Stimulated activated CD4-positive, alpha-beta T cell treated with anti-CD3 and anti-CD28 coated beads, Interleukin-2, amount 100 ng/mL, for 48 hours (primary cell): Measurements from ENCODE around the gene TMTC1.
"Not testable (repeated sequence)": the region's sequence is repeated elsewhere in the genome, so short reads cannot be mapped to it uniquely, and the experiment has no call there.

ENCODE experiments used
- DNase-seq, 2 donors: peaks; one replicate each; pipeline ENCODE4 v3.0.0-alpha.2; 2020

The TMTC1 gene

DNA sequence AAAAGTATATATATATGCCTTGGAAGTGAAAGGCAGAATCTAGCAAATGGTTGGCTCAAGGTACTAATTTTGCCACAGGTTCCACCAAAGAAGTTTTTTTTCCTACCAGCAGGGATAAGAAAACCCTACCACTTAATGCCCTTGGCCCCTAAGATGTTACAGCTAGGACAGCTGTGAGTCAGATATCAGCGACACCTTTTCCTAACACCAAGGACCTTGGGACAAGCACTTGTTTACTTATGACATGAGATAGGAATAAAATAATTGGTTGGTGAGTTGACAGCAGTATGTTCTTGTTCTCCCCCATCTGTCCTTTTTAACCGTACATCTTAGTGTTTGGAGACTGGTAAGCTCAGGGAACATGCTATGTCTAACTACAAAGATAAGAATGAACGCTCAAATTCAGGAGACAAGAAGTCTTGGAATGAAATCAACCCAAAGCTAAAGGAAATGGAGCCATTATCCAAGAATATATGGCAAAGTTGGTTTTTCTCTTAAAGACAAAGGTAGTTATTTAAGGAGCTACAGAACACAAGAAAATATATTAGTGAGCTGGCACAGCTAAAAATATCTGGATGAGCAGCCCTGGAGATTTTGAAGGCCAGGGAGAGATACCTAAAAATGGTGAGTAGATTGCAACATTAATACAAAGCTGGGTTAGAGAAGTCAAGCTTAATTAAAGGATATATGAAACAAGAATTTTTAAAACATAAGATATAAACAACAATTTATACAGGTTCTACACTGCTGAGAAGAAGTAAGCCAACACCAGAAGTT, 126.8 kb downstream of the TMTC1 start:
- no peak for DNase-seq

GRCh38 chr12:29655861-29656260, 127.9 kb downstream of the TMTC1 start:
- DNase-seq = no peak

- no peak for DNase-seq
Measured at GRCh38 chr12:29653286-29653685, 130.5 kb downstream of the TMTC1 start.

DNA sequence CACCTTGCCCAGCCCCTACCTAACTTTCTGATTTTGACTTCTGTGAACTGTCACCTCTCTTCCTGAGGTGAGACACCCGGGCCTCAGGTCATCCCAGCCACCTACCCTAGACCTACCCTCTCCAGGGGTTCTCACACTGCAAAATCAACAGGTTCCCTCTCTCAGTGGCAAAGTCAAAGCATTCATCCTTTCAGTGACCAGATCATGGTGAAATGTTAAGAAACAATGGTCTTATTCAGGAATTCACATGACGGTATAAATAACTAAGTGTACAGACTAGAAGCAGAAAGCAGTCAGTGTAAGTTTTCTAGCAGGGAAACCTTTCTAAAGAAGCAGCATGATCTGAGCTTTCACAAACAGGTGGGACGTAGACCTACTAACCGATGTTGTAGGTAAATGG, 133.4 kb downstream of the TMTC1 start:
- no peak for DNase-seq

GRCh38 chr12:29649722-29650121, 134.0 kb downstream of the TMTC1 start:
- no peak for DNase-seq

DNA sequence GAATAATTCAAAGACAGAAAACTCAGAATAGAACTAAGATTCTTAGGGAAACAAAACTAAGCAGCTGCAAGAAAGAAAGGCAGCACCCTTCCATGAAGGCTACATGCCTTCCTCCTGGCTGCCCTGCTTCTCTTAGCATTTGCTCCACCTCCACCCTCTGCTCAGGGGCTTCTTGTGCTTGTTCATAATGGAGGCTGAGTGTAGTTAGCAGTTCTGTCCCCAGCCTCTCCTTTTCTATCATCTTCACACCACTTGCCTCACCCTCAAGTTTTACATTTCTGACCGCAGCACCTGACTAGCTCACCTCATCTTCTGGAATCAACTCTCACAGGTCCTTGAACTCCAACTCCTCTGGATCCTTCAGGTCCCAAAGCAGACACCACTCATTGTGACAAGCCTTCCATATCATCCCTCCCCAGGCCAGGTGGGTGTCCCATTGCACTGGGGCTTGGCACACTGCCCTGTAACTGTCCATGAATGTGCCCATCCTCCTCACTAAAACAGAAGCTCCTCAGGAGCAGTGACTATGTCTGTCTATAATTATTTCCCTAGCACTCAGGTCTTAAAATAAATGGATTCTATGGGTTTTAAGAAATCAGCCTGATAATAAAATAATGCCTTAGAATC, 139.1 kb downstream of the TMTC1 start:
- DNase-seq = no peak

DNA sequence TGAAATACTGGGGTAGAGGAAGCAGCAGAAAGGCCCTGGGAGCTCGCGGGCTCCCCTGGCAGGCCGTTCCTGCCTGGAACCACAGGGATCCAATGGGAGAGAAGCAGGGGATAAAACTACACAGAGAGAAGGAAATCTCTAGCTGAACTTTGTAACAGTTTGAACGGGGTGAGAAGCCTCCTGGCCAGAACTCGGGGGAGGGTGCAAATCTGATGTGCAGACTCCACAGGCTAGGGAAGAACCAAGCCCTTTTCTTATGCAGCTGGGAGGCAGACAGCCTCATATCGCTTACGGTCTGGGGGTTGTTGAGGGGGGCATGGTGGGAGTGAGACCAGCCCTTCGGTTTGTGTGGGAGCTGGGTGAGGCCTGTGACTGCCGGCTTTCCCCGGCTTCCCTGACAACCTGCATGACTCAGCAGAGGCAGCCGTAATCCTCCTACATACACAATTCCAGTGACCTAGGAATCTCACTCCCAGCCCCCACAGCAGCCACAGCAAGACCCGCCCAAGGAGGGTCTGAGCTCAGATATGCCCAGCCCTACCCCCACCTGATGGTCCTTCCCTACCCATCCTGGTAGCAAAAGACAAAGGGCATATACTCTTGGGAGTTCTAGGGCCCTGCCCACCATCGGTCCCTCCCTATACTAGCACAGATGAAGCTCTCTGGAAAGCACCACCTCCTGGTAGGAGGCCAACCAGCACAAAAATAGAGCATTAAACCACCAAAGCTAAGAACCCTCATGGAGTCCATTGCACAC, 143.0 kb downstream of the TMTC1 start:
- no peak for DNase-seq

DNA sequence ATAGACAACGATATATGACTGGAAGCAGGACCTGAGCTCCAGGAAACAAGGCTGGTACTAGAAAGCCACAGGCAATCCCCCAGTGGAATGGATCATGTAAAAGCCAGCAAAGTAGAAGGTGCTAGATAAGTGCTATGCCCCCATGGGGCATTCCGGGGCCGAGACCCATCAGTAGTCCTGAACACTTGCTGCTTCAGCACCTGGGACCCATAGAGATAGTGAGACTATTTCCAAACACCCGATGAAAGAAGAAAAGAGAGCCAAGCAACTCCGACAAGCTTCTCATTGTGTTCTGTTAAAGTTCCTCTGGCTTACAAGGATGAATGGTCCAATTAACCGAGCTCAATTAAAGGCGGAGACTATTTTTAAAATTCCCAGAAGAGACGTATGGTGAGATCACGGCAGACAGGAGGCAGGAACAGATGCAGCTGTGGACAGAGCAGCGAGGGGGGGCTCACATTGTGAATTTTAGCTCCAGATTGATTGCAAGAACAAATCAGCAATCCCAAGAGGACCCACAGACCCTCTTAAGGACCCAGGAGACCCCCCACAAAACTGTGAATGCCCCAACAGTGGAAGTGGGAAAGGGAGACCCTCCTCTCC, 143.7 kb downstream of the TMTC1 start:
- no peak for DNase-seq

- DNase-seq = no peak
Measured at GRCh38 chr12:29638528-29638927, 145.2 kb downstream of the TMTC1 start.

GRCh38 chr12:29634057-29634456, 149.7 kb downstream of the TMTC1 start:
- no peak for DNase-seq

DNA sequence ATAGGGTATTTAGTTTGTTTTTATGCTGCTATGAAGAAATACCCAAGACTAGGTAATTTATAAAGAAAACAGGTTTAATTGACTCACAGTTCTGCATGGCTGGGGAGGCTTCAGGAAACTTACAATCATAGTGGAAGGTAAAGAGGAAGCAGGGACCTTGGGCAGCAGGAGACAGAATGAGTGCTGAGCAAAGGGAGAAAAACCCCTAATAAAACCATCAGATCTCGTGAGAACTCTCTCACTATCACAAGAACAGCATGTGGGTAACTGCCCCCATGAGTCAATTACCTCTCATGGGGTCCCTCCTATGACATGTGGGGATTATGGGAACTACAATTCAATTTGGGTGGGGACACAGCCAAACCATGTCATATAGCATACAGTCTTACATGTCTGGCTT, 153.6 kb downstream of the TMTC1 start:
- not testable (repeated sequence) for DNase-seq

- DNase-seq = no peak
Measured at GRCh38 chr12:29627221-29627620, 156.5 kb downstream of the TMTC1 start.

- no peak for DNase-seq
Measured at GRCh38 chr12:29625359-29625953, 158.3 kb downstream of the TMTC1 start.

GRCh38 chr12:29622251-29622650, 161.5 kb downstream of the TMTC1 start:
- DNase-seq = no peak

DNA sequence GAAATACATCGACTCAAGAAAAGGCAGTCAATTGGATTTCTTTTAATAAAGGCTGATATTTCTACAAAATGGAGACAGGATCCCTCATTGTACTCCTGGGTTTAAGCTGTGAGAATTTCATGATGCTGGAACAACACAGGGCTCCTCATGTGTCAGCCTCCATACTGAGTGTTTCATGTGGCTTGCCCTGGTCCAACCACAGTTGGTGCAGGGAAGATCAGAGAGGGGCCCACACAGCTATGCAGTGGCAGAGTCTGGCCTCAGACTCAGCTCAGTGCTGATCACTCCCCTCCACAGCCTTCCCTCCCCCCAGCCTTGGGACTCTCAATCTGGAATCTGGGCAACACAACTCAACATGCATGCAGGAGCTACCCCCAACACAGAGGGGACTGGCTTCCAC, 163.7 kb downstream of the TMTC1 start:
- no peak for DNase-seq

DNA sequence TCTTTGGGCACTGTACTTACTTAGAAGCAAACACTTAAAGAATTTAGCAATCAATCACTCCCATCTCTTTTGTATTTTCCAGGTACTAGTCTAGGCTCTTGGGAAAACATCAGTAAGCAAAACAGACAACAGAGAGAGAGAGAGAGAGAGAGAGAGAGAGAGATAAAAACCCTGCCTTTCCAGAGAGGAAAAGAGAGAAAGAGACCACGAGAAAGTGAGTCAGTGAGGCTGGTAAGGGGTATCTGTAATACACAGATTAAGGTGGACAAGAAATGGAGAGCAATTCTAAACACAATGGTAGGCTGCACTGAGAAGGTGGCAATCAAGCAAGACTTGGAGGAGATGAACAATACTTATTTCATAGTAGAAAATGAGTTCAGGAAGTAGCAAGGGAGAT, 166.3 kb downstream of the TMTC1 start:
- no peak for DNase-seq

DNA sequence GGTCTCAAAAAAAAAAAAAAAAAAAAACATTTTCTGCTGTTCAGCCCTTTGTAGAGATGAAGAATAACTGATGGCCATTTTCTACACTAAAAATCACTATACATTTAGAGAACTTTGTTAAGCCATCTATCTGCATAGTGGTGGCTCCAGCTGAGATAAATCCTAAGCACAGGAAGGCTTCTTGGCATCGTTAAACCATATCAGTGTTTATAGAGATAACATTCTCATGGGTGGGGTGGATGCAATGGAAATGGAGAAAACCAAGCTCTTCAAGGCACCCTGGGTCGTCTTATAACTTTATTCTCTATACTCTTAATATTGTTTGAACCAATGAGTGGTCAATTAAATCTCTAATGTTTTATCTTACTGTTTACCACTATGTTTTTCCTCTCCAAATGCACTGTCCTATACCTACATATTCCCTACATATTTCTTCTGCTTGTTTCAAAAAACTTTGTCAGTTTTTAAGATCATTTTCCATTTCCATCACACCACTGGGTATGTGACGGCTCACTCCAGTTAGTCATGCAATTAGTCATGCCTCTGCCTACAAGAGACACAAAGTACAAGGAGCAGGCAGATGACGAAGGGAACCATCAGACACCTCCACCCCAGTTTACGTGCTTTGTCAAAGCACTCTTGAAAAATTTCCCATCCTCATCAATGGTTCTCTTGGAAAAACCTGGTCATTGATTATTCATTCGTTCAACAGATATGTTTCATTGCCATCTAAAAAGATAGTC, 166.9 kb downstream of the TMTC1 start:
- DNase-seq = no peak

- DNase-seq = no peak
Measured at GRCh38 chr12:29614694-29615325, 168.9 kb downstream of the TMTC1 start.

DNA sequence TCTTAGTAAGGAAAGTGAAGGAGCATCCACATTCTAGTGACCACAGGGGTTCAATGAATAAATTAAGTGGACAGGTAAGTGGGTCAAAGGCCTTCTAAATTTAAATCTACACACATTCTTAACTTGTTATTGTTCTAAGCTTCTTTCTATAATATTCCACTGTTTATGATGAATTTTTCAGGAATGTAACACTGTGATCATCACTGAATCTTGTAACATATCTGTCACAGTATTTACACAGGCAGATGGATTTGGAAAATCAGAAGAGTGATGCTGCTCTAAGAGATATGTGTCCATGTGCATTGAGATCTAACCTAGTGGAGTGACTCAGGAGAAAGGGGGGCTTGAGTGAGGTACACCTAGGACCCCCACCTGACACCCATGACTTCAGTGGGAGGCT, 170.8 kb downstream of the TMTC1 start:
- DNase-seq = no peak

DNA sequence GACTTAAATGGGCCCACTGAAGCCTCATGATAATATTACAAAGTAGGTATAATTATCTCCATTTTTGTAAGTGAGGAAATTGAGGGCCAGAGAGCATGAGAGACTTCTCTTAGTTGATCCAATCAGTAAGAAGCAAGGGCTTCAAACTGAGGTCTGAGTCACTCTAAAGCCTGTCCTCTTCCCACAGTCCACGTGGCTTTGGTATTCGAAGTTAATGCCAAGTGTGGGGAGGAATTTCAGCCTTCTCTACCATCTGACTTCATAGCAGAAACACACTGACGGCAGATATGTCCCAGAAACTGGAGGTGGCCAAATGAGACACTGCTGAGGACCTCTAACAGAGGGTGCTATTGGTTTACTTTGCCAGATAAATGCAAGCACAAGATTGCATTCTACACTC, 171.8 kb downstream of the TMTC1 start:
- no peak for DNase-seq

GRCh38 chr12:29610473-29611170, 173.1 kb downstream of the TMTC1 start:
- no peak for DNase-seq
